22Rv1 (cell line): Measurements from ENCODE around the gene ARL8B.

Experiments
- H3K27ac ChIP-seq: fragments of 450-650 bp; 2 replicates; pipeline ENCODE4 v1.5.1; 2017
- ZFX ChIP-seq: fragments of 450-650 bp; IDR thresholded peaks from 2 replicates; pipeline ENCODE4 v1.6.1; 2017; ENCODE audit warnings: antibody characterized with exemption, borderline replicate concordance
- TF ChIP-seq, protein P1 (sequence below): fragments of 450-650 bp; IDR thresholded peaks from 2 replicates; pipeline ENCODE4 v1.5.1; 2017; ENCODE audit warnings: mild to moderate bottlenecking

ARL8B gene

DNA sequence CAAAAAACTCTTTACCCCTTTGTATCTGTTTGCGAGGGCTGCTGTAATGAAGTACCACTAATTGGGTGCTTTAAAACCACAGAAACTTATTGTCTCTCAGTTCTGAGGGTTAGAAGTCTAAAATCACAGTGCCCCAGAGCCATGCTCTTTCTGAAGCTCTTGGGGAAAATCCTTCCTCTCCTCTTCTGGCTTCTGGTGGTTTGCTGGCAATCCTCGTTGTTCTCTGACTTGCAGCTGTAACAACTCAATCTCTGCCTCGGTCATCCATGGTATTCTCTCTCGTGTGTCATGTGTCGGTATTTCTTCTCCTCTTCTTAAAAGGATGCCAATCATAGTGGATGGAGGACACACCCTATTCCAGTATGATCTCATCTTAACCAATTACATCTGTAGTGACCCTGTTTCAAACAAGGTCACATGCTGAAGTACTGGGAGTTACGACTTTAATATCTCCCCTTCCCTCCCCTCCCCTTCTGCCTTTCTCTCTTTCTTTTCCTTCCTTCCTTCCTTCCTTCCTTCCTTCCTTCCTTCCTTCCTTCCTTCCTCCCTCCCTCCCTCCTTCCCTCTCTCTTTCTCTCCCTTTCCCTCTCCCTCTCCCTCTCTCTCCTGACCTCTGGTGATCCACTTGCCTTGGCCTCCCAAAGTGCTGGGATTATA is 6.5 kb upstream of the ARL8B start:
- no peak overlapping the region for H3K27ac ChIP-seq
- no peak for TF ChIP-seq ZFX
- TF ChIP-seq, protein P1, sequence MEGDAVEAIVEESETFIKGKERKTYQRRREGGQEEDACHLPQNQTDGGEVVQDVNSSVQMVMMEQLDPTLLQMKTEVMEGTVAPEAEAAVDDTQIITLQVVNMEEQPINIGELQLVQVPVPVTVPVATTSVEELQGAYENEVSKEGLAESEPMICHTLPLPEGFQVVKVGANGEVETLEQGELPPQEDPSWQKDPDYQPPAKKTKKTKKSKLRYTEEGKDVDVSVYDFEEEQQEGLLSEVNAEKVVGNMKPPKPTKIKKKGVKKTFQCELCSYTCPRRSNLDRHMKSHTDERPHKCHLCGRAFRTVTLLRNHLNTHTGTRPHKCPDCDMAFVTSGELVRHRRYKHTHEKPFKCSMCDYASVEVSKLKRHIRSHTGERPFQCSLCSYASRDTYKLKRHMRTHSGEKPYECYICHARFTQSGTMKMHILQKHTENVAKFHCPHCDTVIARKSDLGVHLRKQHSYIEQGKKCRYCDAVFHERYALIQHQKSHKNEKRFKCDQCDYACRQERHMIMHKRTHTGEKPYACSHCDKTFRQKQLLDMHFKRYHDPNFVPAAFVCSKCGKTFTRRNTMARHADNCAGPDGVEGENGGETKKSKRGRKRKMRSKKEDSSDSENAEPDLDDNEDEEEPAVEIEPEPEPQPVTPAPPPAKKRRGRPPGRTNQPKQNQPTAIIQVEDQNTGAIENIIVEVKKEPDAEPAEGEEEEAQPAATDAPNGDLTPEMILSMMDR = no peak

DNA sequence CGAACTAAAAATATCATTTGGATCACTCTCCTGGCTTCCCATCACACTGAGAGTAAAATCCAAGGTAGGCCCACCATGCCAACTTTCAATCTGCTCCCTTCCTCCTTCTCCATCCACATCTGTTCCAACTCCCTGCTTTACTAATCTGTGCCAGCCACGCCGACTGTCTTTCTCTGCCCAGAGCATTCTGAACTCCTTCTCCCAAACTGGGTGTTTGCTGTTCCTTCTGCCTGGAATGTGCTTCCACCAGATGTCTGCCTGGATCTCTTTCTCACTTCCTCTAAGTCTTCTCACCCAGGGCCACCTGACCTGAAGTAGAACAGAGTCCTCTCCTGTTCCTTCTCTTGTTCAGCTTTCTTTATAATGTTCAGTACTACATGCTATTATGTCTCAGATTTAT is 5.6 kb upstream of the ARL8B start:
- TF ChIP-seq ZFX = no peak
- TF ChIP-seq, protein P1 = no peak
- no peak overlapping the region for H3K27ac ChIP-seq

DNA sequence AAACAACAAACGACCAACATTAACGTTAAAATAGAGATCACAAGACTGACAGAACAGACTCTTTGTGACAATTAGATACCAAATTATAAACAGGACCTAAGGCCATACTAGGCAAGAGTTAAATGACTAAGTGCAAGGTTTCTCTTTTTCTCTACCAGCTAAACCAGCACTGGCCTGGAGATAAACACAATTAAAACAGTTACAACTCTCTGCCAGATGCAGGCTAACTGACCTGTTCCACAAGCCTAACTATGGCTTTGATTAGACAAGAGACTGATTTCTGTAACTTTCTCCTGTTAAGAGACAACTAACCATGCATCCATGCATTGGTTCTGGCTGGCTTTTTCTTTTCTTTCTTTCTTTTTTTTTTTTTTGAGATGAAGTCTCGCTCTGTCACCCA is 1.6 kb upstream of the ARL8B start:
- no peak for TF ChIP-seq ZFX
- TF ChIP-seq, protein P1 = no peak
- no peak overlapping the region for H3K27ac ChIP-seq

DNA sequence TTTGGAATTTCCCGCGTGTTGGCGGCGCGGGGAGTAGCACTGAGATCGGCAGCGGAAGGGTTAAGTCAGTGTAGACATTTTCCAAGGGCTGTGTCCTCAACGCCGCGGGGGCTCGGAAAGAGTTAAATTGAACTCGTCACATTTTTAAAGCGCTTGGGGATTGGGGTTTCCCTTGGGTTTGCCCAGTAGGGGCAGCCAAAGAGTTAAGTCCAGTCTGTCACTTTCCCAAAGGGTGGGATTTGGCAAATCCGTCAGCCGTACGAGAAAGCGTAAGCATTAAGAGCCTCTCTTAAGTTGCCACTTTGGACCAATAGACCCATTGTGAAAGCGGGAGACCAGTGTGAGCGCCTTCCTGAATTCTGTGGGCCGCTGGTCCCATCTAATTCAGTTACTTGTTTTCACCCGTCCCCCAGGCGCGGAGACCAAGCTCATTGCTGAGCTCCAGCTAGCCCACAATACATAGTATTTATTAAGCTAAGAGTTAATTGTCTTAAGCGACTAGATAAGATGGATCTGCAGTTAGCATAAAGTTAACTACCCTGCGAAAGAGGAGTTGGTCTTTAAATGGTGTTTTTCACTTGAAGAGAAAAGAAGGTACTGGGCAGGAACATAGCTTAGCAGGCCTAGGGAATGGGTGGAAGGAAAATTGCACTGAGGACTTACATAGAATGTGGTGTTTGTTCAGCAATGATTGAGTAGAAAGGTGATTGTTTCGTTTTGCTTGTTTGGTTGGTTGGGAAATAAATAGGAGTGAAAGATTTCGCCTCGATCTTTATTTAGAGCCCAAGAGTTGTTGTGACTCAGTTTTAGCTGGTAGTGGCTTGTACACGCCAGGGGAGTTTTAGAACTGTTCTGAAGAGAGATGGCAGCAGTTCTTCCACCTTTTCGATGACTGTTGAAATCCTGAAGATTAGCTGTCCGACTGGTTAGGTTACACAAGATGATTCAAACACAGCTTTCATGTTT is 932 bp downstream of the ARL8B start:
- peak overlapping the region; percentile 57 for H3K27ac ChIP-seq
- TF ChIP-seq, protein P1 = no peak
- no peak for TF ChIP-seq ZFX

DNA sequence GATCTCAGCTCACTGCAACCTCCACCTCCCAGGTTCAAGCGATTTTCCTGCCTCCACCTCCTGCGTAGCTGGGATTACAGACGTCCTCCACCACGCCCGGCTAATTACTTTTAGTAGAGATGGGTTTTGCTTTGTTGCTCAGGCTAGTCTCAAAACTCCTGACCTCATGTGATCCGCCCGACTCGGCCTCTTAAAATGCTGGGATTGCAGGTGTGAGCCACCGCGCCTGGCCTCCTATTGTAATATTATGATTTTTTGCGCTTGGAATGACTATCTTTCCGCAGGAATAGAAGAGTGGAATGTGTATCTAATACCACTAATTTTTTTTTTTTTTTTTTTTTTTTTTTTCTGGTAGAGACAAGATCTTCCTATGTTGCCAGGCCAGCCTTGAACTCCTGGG is 1.8 kb downstream of the ARL8B start:
- no peak overlapping the region for H3K27ac ChIP-seq
- no peak for TF ChIP-seq ZFX
- TF ChIP-seq, protein P1 = no peak

DNA sequence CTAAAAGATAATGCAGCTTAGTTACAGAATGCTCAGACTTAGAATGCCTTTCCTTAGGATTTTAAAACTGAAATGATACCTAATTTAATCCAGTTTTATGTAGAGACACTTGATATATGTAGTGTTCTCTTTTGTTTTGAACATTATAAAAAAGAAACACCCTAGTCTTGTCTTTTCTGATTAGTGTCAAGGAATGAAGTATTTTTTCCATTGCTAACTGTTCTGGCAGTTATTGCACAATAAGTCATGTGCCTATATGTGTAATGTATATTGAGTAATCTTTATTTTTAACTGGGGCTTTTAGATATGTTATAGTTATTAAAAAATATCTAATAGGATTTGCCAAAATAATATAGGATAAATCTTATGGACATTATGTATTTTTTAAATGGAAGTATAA is 4.5 kb downstream of the ARL8B start:
- no peak for TF ChIP-seq ZFX
- TF ChIP-seq, protein P1 = no peak
- H3K27ac ChIP-seq = no peak overlapping the region

DNA sequence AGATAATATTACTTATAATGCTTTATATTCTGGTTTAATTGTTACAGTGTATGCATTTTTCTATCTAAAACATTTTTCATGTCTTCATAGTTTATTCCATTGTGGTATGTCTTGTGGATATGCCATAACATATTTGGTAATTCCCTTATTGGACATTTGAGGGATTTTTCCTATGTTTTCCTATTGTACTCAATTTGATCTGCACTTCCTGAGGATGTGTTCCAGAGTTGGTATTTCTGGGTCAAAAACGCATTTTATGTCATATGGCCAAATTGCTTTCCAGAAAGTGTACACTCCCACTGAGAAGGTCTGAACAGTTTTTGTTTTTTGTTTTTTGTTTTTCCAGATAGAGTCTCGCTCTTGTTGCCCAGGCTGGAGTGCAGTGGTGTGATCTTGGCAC is 6.8 kb downstream of the ARL8B start:
- TF ChIP-seq, protein P1 = no peak
- TF ChIP-seq ZFX = no peak
- no peak overlapping the region for H3K27ac ChIP-seq
